Measurements from ENCODE around the gene PITRM1.

- no peak for TF ChIP-seq EZH2 (IDR thresholded peaks at IDR 0.05; ENCODE audit: borderline replicate concordance, low read depth, low read length, severe bottlenecking)
- TF ChIP-seq CTCF (IDR thresholded peaks at IDR 0.05; ENCODE audit: borderline replicate concordance, extremely low read depth, low read length, poor library complexity, severe bottlenecking), result no peak
These were observed 29.2 kb upstream of the PITRM1 start for GRCh38 chr10:3201796-3202195.

Measured in DND-41 (cell line).